ENCODE data around the gene TRIM41. TPM values are rescaled to one million over a fixed set of nuclear protein-coding genes. Genes with fewer than 3 reads are reported as not detected.

The TRIM41 gene
- total and polyA plus RNA-seq, 9 of the 15 experiments (the other 6 are each of a cell fraction or from before 2014, with no cell fraction given): 1.8 to 47.6 (median 20.9) TPM

DNA sequence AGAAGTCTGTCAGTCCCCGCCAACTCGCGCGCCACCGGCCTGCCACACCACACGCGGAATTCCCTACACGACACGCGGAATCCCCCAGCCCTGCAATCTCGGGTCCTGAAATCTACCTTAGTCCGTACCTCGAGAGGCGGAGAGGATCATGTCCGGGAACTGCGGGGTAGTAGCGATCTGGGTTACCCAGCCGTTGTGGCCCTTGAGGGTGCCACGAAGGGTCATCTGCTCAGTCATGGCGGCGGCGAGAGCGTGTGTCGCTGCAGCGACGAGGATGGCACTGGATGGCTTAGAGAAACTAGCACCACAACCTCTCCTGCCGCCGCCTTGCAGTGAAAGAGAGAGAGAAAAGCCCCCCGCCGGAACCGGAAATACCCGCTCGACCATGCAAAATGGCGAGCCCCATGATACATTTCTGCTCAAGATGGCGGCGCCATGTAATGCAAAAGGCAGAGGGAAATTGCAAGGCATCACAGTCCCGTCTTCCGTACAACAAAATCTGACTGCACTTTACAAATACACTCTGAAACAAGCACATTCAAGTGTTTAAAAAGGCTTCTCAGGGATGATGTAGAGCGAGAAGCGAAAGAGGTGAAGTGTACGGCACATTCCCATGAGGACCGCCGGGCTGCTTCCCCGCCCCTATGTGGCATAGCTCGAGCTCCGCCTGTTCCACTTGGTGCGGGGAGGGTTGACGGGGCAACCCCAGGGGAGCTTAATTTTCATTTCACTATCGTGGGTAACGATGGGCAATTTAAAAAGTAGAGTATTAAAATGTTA is 20.7 kb downstream of the TRIM41 start, which contains the start of gene RACK1 (continued):
- TF ChIP-seq BRF1 (IDR thresholded peaks at IDR 0.05; ENCODE audit: borderline replicate concordance, extremely low read depth, insufficient read length) (no peak), FOXP1 (CRISPR knock-in tag; IDR thresholded peaks at IDR 0.05) (peak; percentile 61; the same call in 1 of the 2 replicates), HNRNPLL (IDR thresholded peaks at IDR 0.05; ENCODE audit: low read depth, low read length, poor library complexity, severe bottlenecking) (peak; percentile 61), PHF20 (IDR thresholded peaks at IDR 0.05; ENCODE audit: partially characterized antibody) (peak; percentile 80), HDAC3 (IDR thresholded peaks at IDR 0.05; ENCODE audit: borderline replicate concordance, partially characterized antibody) (no peak), ZNF445 (CRISPR knock-in tag; IDR thresholded peaks at IDR 0.05; ENCODE audit: low read depth) (no peak), C11orf30 (IDR thresholded peaks at IDR 0.05; ENCODE audit: low read depth) (peak; percentile 56), EGR1 (conservative IDR thresholded peaks at IDR 0.05) (peak; percentile 18; the same call in 1 of the 2 replicates), ZBTB7A (IDR thresholded peaks at IDR 0.05; ENCODE audit: borderline replicate concordance, control insufficient read depth, low read depth, low read length) (peak; percentile 83), DDX20 (tag; IDR thresholded peaks at IDR 0.05; ENCODE audit: low read depth) (no peak), SMAD3 (CRISPR knock-in tag; conservative IDR thresholded peaks at IDR 0.05) (no peak), ZNF324 (CRISPR knock-in tag; IDR thresholded peaks at IDR 0.05) (no peak), SRSF1 (IDR thresholded peaks at IDR 0.05; ENCODE audit: low read depth, low read length) (no peak), ZNF76 (CRISPR knock-in tag; IDR thresholded peaks at IDR 0.05; ENCODE audit: borderline replicate concordance) (no peak)
- TF ChIP-seq, protein P1, sequence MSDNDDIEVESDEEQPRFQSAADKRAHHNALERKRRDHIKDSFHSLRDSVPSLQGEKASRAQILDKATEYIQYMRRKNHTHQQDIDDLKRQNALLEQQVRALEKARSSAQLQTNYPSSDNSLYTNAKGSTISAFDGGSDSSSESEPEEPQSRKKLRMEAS (CRISPR knock-in tag; IDR thresholded peaks at IDR 0.05): peak; percentile 73
- TF ChIP-seq, protein P2, sequence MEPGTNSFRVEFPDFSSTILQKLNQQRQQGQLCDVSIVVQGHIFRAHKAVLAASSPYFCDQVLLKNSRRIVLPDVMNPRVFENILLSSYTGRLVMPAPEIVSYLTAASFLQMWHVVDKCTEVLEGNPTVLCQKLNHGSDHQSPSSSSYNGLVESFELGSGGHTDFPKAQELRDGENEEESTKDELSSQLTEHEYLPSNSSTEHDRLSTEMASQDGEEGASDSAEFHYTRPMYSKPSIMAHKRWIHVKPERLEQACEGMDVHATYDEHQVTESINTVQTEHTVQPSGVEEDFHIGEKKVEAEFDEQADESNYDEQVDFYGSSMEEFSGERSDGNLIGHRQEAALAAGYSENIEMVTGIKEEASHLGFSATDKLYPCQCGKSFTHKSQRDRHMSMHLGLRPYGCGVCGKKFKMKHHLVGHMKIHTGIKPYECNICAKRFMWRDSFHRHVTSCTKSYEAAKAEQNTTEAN (CRISPR knock-in tag; IDR thresholded peaks at IDR 0.05): 0 out of 2 replicates have a peak, but pooled peaks have one; percentile 34
- TF ChIP-seq, protein P3, sequence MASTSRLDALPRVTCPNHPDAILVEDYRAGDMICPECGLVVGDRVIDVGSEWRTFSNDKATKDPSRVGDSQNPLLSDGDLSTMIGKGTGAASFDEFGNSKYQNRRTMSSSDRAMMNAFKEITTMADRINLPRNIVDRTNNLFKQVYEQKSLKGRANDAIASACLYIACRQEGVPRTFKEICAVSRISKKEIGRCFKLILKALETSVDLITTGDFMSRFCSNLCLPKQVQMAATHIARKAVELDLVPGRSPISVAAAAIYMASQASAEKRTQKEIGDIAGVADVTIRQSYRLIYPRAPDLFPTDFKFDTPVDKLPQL (IDR thresholded peaks at IDR 0.05; ENCODE audit: extremely low read depth, insufficient read length): peak; percentile 82
- TF ChIP-seq, protein P4, sequence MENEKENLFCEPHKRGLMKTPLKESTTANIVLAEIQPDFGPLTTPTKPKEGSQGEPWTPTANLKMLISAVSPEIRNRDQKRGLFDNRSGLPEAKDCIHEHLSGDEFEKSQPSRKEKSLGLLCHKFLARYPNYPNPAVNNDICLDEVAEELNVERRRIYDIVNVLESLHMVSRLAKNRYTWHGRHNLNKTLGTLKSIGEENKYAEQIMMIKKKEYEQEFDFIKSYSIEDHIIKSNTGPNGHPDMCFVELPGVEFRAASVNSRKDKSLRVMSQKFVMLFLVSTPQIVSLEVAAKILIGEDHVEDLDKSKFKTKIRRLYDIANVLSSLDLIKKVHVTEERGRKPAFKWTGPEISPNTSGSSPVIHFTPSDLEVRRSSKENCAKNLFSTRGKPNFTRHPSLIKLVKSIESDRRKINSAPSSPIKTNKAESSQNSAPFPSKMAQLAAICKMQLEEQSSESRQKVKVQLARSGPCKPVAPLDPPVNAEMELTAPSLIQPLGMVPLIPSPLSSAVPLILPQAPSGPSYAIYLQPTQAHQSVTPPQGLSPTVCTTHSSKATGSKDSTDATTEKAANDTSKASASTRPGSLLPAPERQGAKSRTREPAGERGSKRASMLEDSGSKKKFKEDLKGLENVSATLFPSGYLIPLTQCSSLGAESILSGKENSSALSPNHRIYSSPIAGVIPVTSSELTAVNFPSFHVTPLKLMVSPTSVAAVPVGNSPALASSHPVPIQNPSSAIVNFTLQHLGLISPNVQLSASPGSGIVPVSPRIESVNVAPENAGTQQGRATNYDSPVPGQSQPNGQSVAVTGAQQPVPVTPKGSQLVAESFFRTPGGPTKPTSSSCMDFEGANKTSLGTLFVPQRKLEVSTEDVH (IDR thresholded peaks at IDR 0.05; ENCODE audit: low read depth, partially characterized antibody): no peak

All from K562 (cell line).